NCI-H526 treated with DMSO at 0.1 percent for 48 hours (cell line): Measurements from ENCODE around the gene MYCBP.
"Not testable (repeated sequence)": the region's sequence is repeated elsewhere in the genome, so short reads cannot be mapped to it uniquely, and the experiment has no call there.

Source experiments
- DNase-seq: peaks from one replicate; lab custom pipeline; 2025; lab: John Stamatoyannopoulos, UW

MYCBP gene

DNA sequence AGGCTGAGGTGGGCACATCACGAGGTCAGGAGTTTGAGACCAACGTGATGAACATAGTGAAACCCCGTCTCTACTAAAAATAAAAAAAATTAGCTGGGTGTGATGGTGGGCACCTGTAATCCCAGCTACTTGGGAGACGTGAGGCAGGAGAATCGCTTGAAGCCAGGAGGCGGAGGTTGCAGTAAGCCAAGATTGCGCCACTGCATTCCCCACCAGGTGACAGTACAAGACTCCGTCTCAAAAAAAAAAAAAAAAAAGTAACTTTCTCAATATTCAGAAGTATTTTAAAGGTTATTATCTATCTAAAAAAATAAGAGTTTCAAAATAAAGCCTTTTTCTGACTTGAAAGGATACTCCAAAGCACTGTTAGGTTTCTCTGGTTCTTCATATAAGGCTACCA lies 5.9 kb downstream of the MYCBP start:
- DNase-seq = no peak

DNA sequence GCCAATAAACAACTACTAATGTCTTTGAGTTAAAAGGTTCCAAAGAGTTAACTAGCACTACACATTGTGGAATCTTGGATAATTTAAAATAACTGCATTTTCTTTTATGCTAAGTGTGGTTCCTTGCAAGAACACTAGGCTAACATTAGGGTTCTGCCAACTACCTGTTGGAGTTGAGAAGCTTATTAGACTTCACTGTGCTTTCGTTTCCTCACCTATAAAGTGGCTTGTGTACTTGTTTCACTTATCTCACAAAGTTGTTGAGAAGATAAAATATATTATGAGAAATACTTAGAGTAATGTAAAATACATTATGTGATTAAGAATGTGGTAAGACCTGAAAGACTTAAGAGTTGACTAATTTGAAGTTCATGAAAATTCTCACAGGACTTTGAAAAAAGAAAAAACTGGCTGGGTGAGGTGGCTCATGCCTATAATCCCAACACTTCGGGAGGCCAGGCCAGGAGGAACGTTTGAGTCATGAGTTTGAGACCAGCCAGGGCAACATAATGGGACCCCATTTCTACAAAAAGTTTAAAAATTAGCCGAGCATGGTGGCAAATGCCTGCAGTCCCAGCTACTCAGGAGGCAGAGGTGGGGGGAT lies 7.9 kb downstream of the MYCBP start:
- DNase-seq = no peak

DNA sequence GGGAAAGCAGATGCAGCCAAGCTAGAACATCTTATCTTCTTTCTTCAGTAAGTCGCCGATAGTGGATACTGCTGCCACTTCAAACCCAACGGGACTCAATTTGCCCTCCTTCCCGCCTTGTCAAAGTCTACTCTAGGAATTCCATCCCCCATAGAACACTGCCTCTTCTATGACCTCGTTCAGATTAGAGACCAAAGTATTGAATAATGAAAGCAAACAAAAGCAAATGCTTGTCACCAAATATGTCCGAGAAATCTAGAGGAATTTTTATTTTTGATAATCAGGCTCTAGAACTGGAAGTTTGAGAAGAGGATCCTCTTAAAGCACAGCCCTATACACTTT lies 12.7 kb downstream of the MYCBP start:
- DNase-seq = no peak

DNA sequence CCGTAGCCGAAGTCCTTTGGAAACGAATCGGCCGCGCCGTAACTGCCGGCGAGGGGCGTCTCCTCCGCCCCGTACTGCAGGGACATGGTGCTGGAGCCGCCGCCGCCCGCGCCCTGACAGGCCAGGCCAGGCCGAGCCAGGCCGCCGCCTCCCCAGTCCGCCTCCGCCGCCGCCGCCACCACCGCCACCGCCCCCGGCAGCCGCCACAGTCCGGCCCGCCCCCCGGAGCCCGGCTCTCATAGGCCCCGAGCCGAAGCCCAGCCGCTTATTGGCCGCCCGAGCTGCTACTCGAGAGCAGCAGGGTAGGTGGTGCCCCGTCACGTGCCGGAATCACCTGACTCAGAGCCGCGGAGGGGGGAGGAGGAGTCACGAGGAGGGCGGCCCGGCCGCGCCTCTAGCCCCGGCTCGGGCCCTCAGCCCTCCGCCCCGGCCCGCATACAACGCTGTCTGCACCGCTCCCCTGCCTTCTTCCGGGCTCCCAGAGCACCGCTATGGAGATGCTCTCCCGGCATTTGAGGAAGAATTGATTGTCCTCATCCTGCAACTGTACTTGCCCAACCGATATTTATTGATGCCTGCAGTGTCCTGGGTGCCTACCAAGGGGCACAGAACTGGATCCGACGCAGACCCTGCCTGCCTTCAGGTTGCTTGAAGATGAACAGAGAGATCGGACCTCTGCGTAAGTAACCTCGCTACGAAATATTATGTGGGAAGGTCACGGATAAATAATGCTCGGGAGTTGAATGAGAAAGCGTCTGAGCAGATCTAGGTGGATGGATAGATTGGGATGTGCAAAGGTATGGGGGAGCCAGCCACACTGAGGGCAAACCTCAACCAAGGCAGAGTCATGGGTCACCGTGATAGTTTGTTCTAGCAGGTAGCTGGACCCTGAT lies 13.3 kb downstream of the MYCBP start, which contains the start of gene RRAGC:
Gene RRAGC, minus strand, starts transcription at position 212 of the 893 bp plus-strand sequence. Its CDS starts 126 bp downstream, at position 86.
- peak; percentile 96 for DNase-seq

DNA sequence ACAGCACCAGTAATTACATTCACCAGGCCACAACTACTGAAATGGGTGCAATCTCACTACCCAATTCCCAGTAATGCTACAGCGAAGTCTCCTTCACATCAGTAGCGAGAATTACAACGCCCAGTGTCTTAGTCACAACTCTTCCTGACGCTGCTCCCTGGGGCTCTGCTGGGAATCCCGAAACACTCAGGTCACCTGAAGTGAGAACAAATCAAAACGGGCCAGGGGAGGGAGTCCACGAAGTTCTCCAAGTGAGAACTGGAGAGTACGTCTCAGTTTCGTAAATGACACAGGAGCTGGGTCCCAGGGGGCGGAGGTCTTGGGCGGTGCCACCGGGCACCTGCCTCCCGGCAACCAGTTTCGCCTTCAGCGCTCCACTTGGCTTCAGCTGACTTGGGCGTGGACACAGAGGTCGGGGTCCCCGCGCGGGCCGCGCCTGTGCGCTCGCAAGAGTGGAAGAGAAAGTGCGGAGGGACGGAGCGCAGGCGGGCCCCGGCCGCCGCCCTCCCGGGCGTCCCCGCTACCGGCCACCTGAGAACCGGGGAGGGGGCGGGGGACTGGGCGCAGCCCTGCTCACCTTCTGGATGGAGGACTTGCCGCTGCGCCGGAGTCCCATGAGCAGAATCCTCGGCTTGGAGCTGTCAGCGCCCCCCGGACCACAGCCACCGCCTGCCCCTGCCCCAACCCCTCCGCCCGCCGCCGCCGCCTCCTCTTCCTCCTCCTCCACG lies 14.2 kb downstream of the MYCBP start:
- peak; percentile 30 for DNase-seq

DNA sequence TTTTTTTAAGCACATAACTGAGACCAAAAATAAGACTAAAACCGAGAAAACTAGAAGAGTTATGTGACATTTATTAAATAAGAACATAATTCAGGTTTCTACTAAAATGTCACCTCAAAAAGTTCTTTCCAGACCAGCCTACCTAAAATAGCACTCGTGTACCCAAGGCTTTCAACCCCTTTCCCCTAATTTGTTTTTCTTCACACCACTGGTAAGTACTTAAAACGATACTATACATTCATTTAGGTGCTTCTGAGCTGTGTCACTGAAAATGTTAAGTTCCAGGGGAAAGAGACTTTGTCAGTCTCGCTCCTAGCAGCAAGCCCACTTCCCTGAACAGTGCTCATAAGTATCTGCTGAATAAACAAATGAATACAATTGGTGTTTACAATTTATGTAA lies 20.4 kb downstream of the MYCBP start:
- DNase-seq = no peak

DNA sequence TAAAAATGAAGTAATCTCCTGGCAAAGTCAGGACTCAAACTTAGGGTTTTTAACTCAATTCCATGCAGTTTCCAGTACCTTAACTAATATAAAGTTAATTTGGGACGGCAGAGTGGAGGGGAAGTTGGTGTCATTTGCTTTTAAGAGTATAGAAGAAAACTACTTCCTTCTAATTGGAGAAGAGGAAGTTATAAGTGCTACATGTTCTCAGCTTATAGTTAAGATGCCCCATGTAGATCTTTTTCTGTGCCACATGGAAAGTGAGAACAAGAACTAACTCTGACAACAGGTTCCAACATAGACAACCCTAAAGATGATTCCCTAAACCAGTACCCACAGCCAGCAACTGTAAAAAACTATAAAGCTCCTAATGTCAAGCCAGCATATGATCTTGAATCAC lies 25.1 kb downstream of the MYCBP start:
- no peak for DNase-seq

DNA sequence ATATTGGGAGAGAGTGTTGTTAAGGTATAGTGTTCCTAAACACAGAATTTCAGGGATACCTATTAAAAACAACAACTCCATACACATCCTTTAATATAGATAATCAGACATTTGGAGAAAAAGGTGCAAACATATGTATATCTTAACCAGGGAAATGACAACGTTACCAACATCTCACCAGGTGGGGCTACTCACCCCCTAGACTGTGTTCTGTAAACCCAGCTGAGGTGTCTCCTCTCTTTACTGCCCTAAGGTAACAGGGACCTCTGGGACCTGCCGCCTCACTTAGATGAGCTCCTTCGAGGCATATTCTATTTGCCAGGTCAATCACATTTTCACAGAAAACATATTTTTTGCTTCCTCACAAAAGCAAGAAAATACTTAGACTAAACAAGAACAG lies 26.9 kb downstream of the MYCBP start:
- no peak for DNase-seq

DNA sequence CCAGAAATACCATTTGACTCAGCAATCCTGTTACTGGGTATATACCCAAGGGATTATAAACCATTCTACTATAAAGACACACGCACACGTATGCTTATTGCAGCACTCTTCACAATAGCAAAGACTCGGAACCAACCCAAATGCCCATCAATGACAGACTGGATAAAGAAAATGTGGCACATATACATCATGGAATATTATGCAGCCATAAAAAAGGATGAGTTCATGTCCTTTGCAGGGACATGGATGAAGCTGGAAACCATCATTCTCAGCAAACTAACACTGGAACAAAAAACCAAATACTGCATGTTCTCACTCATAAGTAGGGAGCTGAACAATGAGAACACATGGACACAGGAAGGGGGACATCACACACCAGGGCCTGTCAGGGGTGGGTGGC lies 28.1 kb downstream of the MYCBP start:
- not testable (repeated sequence) for DNase-seq

DNA sequence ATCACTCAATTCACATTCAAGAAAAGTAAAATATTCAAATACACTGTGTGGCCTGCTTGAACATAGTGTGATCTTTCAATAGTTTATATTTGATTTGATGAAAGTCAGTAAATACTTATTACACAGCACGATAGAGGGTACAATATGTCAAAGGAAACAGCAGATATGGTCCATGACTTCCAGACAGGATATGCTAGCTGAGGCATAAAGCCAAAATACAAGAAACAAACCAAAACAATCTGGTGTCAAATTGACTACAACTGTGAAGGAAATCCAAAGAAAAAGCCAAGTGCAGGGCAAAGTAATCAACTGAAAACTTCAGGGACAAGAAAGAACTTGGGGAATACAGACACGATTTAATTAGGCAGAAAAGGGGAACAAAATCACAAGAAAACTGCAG lies 32.9 kb downstream of the MYCBP start:
- DNase-seq = no peak

DNA sequence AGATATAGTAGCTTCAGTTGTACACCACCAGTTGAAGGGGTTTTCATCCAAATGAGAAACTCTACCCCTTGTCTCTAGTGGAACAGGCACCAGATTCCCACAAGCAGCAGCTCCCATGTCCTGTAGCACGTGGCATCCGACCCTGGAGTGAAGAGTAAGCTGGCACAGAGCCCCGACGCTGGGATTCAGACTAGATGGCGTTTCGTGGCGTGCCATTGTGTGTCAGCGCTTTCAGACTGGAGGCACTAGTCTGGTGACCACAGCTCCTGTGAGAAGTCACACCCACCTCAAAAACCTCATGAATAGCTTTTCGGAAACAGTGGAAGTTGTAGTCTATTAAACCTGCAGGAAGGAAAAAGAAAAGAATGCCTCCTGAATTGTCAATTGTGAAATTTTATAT lies 33.8 kb downstream of the MYCBP start:
- no peak for DNase-seq

DNA sequence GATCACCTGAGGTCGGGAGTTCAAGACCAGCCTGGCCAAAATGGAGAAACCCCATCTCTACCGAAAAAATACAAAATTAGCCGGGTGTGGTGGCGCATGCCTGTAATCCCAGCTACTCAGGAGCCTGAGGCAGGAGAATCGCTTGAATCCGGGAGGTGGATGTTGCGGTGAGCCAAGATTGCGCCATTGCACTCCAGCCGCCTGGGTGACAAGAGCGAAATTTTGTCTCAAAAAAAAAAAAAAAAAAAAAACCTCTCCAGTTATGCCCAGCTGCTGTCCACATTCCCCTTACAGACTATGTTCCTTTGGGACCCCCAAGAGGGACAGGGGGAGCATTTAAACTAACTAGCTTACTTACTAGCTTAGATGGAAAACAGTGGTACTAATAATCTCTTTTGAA lies 36.8 kb downstream of the MYCBP start:
- DNase-seq = not testable (repeated sequence)

DNA sequence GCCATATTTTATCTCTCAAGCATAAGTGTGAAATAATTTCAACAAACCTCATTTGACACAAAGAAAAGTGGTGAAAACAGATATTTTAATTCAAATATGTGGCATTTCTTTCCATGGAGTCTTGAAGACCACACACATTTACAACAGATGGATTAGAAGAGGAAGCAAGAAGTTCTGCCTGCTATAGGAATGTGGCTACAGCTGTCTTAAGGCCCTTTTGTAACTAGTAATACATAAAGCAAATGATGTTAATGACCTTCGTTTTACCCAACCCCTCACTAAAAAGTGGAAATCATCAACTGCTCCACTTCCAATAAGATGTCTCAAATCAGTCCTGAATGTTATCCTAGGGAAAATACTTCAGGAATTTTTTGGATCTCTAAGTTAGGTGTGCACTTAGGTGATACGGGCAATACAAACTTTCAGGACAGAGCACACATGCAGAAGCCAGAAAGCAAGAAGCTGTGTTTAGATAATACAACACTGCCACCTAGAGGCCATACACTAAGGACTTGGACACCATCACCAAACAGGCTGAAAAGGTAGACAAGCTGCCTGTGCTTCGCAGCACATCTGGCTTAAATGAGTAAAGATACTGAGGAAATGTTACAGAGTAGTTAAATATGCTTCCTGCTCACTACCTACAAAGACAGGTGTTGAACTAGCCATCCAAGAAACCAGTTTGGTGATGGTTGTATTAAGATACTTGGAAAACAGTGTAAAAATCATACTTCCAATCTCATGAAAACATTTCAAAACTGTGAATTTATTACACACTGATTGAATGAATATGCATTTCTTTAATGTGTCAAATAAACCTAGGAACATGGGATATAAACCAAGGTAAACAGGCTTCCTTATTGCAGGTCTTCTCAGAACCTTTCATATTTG lies 38.0 kb downstream of the MYCBP start:
- peak; percentile 94 for DNase-seq

DNA sequence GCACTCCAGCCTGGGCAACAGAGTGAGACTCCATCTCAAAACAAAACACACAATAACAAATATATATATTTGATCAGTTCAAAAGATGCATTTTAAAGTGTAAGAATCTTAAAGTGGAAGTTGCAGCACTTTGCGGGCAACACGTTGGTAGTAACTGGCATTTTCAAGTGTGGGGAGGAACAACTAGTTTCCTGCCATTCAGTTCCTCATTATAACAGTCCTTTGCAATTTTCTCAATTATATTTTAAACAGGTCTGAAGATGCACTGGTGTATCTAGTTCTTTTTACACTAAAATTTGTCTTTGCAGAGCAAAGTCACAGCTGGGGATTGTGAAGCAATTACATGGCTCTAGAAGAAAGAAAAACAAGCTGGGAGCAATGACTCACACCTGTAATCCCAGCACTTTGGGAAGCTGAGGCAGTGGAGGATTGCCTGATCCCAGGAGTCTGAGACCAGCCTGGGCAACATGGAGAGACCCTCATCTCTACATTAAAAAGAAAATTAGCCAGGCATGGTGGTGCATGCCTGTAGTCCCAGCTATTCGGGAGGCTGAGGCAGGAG lies 38.8 kb downstream of the MYCBP start:
- no peak for DNase-seq

DNA sequence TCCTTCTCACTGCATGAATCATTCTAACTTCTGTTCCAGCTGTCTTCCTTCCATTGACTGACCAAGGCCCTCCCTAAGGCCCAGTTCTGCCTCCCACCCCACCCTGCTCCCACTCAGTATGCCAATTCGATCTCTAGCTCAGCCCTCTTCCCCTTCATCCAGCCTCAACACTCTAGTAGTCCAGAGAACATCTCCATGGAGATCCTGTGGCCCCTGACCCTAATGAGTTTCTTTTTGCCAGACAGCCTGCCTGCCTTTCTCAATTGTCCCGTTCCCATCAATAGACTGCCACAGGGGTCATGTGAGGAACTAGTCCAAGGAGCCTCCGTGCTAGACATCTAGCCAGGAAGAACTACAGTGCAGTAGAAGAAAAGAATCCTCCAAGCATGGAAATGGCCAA lies 40.0 kb downstream of the MYCBP start:
- DNase-seq = peak; percentile 64

DNA sequence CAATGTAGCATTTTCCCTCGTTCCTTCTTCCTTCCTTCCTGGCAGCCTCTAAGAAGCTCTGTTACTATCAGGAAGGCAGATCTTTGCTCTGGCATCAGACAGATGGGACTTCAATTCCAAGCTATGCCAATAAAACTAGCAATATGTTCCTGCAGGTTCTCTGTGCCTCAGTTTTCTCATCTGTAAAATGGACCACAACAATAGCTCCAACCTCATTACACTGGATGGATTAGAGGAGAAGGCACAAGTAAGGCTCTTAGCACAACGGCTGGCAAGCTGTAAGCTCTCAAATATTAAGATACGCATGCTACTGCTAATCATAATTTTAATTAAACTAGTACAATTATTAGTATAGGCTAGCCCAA lies 40.8 kb downstream of the MYCBP start:
- DNase-seq = no peak

DNA sequence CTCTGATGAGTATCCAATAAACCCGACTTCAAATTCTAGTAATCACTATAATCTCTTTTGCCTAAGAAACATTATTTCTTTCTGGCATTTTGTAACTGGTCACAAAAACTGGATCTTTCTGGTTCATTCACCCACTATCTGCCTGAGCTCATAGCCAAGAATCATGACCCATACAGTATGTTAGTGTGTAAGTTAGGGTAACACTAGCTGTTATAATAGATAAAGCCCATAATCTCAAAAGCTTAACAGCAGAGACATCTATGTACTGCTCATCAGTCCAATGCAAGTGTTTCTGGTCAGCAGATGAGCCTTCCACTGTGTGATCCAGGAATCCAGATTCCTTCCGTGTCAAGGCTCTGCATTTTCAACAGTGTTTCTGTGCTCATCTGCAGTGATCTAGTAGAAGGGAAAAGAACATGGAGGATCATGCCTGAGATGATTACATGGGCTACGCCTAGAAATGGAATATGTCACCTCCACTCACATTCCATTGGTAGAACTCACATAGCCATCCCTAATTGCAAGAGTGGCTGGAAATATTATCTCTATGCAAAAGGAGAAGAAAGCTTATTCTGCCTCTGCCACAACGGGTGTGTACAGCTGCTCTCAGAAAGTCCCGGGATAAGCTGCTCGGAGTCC lies 41.3 kb downstream of the MYCBP start:
- no peak for DNase-seq

DNA sequence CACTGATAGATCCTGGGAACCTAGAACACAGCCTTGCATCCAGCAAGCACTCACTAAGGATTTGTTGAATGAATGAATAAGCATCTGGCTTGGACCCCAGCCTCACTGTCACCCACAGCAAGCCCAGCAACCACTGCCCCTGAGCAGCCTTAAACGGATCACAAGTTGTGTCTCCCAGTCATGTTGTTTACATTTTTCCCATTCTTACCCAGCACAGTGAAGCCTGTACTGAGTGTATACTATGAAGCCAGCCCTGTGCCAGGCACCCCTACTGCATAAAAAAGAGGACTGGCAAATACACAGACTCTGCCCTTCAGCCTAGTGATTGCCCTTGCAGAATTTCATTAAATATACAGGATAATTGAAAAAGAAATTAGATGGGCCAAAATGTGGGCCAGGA lies 43.8 kb downstream of the MYCBP start:
- DNase-seq = no peak

DNA sequence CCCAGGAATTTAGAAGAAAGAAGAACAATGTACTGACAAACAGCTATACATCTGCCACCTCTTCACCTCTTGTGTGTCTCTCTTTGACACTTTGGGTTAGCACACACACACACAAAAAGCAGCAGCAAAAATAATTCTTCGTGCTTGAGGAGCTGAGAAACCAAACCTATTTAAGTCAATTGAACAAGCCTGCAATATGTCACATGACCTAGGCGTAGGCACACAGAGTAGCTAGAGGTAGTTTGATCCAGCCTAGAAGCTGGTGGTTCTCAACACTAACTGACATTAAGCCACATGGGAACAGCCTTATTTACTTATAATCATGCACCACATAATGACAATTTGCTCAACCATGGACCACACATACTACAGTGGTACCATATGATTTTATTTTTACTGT lies 45.8 kb downstream of the MYCBP start:
- peak; percentile 56 for DNase-seq

DNA sequence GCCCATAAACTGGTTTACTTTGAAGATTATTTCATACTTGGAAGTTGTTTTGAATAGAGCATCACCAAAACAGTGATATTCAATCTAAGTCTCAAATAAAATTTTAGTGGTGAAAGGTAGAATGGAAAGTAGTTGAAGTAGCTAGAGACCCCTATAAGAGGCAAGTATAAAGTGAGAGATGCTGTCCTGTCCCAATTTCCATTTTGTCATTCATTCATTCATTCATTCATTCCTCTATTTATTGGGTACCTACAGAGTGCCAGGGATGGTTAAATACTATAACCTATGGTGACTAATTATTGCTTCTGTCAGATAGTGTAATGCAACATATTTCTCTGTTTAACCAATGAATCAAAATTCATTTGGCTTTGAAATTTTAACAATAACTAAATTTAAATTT lies 46.3 kb downstream of the MYCBP start:
- no peak for DNase-seq

DNA sequence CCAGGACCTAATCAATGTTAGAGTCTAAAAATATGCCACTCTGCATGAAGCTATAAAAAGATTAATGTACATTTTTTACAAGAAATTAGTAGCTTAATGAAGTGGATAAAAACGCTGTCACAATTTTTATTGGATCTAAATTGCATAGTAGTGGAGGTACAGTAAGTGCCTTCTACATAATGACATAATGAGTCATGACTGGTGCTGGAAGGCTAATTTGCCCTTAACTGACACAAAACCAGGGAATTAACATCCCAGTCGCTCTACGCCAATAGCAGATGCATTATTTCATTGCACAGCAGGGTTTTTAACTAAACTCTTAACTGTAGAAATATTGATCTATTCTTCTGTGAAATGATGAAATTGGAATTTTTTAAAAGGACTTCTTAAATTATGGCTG lies 46.9 kb downstream of the MYCBP start:
- no peak for DNase-seq
